ENCODE results near the gene OPRM1. TPM values are rescaled to one million over a fixed set of nuclear protein-coding genes. Genes with fewer than 3 reads are reported as not detected.

The OPRM1 gene
- total RNA-seq, 1 donor from 2014 or later, result not detected

DNA sequence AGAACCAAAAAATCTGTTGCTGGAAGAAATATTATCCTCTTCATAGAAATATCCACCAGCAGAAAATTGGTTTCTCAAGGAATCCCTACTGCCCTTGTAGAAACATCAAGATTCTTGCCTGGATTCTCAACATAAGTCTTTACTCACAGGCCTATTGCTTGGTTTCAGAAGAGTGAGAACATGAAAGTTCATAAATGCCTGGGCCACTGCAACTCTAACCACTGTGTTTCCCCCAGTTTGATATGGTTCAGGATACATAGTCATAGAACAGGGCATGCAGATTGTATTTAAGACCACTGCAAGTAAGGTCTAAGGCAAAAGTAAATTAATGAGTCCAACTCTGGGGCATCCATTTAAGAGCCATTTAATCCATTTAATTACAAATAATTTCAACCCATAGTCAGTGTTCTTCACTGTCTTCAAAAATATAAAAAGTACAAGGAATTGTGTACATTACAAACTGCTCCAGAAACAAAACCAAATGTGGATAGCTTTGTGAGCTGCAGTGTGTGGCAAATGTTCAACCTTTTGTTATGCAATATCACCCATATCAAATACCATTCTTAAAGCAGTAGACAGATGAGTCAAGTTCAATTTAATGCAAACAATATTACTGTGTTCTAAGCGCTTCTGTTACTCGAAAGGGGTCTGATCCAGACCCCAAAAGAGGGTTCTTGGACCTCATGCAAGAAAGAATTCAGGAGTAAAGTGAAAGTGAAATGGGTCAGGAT is 83.3 kb downstream of the OPRM1 start:
- TF ChIP-seq, protein P1, sequence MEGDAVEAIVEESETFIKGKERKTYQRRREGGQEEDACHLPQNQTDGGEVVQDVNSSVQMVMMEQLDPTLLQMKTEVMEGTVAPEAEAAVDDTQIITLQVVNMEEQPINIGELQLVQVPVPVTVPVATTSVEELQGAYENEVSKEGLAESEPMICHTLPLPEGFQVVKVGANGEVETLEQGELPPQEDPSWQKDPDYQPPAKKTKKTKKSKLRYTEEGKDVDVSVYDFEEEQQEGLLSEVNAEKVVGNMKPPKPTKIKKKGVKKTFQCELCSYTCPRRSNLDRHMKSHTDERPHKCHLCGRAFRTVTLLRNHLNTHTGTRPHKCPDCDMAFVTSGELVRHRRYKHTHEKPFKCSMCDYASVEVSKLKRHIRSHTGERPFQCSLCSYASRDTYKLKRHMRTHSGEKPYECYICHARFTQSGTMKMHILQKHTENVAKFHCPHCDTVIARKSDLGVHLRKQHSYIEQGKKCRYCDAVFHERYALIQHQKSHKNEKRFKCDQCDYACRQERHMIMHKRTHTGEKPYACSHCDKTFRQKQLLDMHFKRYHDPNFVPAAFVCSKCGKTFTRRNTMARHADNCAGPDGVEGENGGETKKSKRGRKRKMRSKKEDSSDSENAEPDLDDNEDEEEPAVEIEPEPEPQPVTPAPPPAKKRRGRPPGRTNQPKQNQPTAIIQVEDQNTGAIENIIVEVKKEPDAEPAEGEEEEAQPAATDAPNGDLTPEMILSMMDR (IDR thresholded peaks at IDR 0.05), result no peak
- Mint-ChIP-seq H3K36me3 (ENCODE audit: low read depth) (no peaks in the 10 kb centered on the region), H3K27me3 (ENCODE audit: low read depth) (peaks cover under 1% of the 10 kb centered on the region), H3K27ac (ENCODE audit: unreplicated experiment) (no peak overlapping the region), H3K9me3 (ENCODE audit: low read depth) (no peaks in the 10 kb centered on the region), H3K4me1 (ENCODE audit: low read depth) (peaks cover 7% of the 10 kb centered on the region), H3K4me3 (ENCODE audit: unreplicated experiment) (no peak overlapping the region)
- no peak for DNase-seq (ENCODE audit: low spot score)

DNA sequence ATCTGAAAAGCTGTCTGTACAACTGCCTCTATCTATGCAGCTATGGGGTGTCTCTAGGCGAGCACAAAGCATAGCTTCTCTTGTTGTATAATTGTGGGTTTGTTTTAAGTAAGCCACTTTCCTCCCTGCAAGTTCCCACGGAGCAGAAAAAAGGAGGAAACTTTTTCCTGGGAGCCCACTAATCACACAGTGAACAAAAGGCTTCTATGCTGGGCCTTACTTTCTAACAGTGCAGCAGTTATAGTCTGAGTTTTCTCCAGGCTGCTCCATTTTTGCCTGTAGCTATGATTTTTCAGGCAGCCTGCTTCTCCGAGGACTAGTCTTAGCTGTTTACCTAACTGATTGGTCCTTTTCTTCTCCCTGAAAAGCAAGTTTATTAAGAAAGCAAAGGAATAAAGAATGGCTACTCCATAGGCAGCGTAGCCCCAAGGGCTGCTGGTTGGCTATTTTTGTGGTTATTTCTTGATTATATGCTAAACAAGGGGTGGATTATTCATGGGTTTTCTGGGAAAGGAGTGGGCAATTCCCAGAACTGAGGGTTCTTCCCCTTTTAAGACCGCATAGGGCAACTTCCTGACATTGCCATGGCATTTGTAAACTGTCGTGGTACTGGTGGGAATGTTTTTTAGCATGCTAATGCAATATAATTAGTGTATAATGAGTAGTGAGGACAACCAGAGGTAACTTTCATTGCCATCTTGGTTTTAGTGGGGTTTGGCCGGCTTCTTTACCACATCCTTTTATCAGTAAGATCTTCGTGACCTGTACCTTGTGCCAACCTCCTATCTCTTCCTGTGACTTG is 84.3 kb downstream of the OPRM1 start:
- no peaks in the 10 kb centered on the region for H3K9me3 Mint-ChIP-seq (ENCODE audit: low read depth)
- H3K36me3 Mint-ChIP-seq (ENCODE audit: low read depth), result no peaks in the 10 kb centered on the region
- H3K4me3 Mint-ChIP-seq (ENCODE audit: unreplicated experiment), result no peak overlapping the region
- no peak for DNase-seq (ENCODE audit: low spot score)
- H3K27me3 Mint-ChIP-seq (ENCODE audit: low read depth), result peaks cover 6% of the 10 kb centered on the region
- TF ChIP-seq, protein P1 (IDR thresholded peaks at IDR 0.05), result no peak
- no peak overlapping the region for H3K27ac Mint-ChIP-seq (ENCODE audit: unreplicated experiment)
- H3K4me1 Mint-ChIP-seq (ENCODE audit: low read depth), result peaks cover 7% of the 10 kb centered on the region

DNA sequence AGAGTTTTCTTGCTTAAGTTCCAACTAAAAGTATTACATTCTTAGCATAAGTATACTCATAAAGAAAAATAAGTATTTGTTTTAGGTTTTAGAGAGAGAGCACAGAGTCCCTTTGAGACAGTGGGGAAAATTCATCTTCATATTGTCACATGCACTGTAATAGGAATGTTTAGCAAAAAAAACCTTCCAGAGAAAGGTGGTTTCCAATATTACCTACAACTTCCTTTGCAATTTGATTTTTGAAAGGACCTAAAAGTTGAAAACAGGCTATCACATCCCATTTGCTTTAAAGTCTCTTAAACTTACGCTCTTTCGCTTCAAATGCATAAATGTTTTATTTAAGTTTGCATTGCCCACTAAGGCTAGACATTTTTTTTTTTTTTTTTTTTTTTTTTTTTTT is 86.4 kb downstream of the OPRM1 start:
- H3K27ac Mint-ChIP-seq (ENCODE audit: unreplicated experiment), result no peak overlapping the region
- H3K9me3 Mint-ChIP-seq (ENCODE audit: low read depth), result no peaks in the 10 kb centered on the region
- peaks cover 7% of the 10 kb centered on the region for H3K4me1 Mint-ChIP-seq (ENCODE audit: low read depth)
- H3K36me3 Mint-ChIP-seq (ENCODE audit: low read depth), result no peaks in the 10 kb centered on the region
- TF ChIP-seq, protein P1 (IDR thresholded peaks at IDR 0.05), result no peak
- H3K27me3 Mint-ChIP-seq (ENCODE audit: low read depth), result peaks cover 6% of the 10 kb centered on the region
- H3K4me3 Mint-ChIP-seq (ENCODE audit: unreplicated experiment), result no peak overlapping the region
- no peak for DNase-seq (ENCODE audit: low spot score)

DNA sequence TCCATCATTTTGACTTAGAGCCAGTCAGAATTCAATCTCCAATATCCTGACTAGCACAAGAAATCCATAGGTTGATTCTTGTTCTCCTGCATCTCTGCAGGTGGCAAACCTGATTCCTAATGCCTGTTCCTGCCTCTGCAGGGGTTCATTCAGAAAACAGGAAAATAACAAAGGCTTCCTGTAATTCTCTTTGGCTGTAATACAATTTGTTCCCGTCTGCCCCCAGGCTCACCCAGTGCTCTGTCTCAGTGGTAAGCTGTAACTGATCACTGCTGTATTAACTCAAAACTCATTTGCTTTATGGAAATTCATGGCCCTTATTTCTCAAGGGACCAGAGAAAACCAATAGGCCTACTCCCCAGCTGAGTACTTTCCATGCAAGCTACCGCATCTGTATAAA is 88.6 kb downstream of the OPRM1 start:
- H3K27ac Mint-ChIP-seq (ENCODE audit: unreplicated experiment), result no peak overlapping the region
- H3K36me3 Mint-ChIP-seq (ENCODE audit: low read depth), result no peaks in the 10 kb centered on the region
- no peak for DNase-seq (ENCODE audit: low spot score)
- H3K27me3 Mint-ChIP-seq (ENCODE audit: low read depth), result peaks cover 6% of the 10 kb centered on the region
- no peaks in the 10 kb centered on the region for H3K9me3 Mint-ChIP-seq (ENCODE audit: low read depth)
- no peak overlapping the region for H3K4me3 Mint-ChIP-seq (ENCODE audit: unreplicated experiment)
- H3K4me1 Mint-ChIP-seq (ENCODE audit: low read depth), result peaks cover 5% of the 10 kb centered on the region
- TF ChIP-seq, protein P1 (IDR thresholded peaks at IDR 0.05), result no peak

DNA sequence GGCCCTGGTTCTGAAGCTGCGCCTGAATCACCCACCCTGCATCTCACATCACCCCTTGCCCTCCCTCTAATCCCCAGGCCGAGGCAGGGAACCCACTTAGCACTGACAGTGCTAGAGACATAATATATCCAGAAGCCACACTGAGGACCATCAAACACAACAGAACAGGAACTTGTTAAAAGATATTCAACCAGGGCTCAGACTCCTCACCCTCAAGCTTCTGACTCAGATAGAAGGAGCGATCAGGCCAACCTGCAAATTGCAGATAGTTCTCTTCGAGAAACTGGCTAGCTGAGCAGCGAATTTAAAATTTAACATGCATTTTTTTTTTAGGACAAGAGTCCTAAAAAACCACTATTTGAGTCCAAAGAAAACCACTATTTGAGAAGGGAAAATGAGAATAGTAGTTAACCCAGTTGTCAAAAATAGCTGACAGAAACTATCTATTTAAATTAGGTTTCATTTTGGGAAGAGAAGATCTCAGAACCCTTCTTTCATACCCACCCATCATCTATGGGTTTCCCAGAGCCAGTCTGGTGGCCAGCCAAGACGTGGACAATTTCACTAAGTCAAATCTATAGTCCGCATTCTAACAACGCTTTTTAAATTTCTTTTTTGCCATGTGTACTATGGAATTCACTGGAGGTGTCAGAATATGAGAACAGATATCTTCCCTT is 95.6 kb downstream of the OPRM1 start:
- Mint-ChIP-seq H3K4me1 (ENCODE audit: low read depth) (no peaks in the 10 kb centered on the region), H3K9me3 (ENCODE audit: low read depth) (no peaks in the 10 kb centered on the region), H3K27ac (ENCODE audit: unreplicated experiment) (no peak overlapping the region), H3K27me3 (ENCODE audit: low read depth) (peaks cover 2% of the 10 kb centered on the region), H3K36me3 (ENCODE audit: low read depth) (peaks cover 1% of the 10 kb centered on the region), H3K4me3 (ENCODE audit: unreplicated experiment) (no peak overlapping the region)
- TF ChIP-seq, protein P1 (IDR thresholded peaks at IDR 0.05), result no peak
- DNase-seq (ENCODE audit: low spot score), result no peak

Data from chondrocyte (in vitro differentiated cells).